H1 (cell line): ENCODE measurements around the gene FLOT1. TPM values are rescaled to one million over a fixed set of nuclear protein-coding genes. Genes with fewer than 3 reads are reported as not detected.

ENCODE experiments used
- CTCF ChIA-PET: fragments of 300-600 bp; sonication (Branson Sonifier 250); formaldehyde crosslinking; loops from one replicate; lab custom pipeline; 2021; ENCODE audit not compliant: partially characterized antibody; lab: Charles Lee
- POLR2A ChIA-PET: fragments of 300-600 bp; sonication (Branson Sonifier 250); formaldehyde crosslinking; loops from one replicate; lab custom pipeline; 2021; ENCODE audit warnings: inconsistent platforms; ENCODE audit not compliant: partially characterized antibody; lab: Charles Lee
- DNase-seq, 2 experiments: peaks; one replicate each; pipeline versions ENCODE4 v3.0.0 to v3.0.0-alpha.2; 2010 to 2022; ENCODE audit warnings: low spot score in 2 of 2, low read depth in 1 of 2, mixed read lengths in 1 of 2
- FAIRE-seq: peaks from 2 replicates; lab custom pipeline; 2011; peaks lifted over from hg19 to GRCh38; lab: Jason Lieb, UNC
- H2AFZ ChIP-seq: 2 replicates; pipeline ENCODE4 v1.8.1; 2012; ENCODE audit warnings: low read length, inconsistent platforms
- H2AK5ac ChIP-seq: 2 replicates; pipeline ENCODE4 v1.6.1; 2013; ENCODE audit warnings: low read depth, low read length
- H2BK120ac ChIP-seq: replicated peaks from 2 replicates; pipeline ENCODE3; 2013; ENCODE audit warnings: low read depth, low read length, inconsistent platforms
- H2BK12ac ChIP-seq: 2 replicates; pipeline ENCODE4 v1.6.1; 2013; ENCODE audit warnings: low read depth, low read length
- H2BK15ac ChIP-seq: 2 replicates; pipeline ENCODE4 v1.6.1; 2013; ENCODE audit warnings: low read length
- H2BK20ac ChIP-seq: 2 replicates; pipeline ENCODE4 v1.6.1; 2013; ENCODE audit warnings: low read length
- H2BK5ac ChIP-seq: 2 replicates; pipeline ENCODE4 v1.6.1; 2013; ENCODE audit warnings: low read depth, low read length
- H3K14ac ChIP-seq: 2 replicates; pipeline ENCODE4 v1.6.1; 2013; ENCODE audit warnings: inconsistent platforms; ENCODE audit not compliant: insufficient read length
- H3K18ac ChIP-seq: 2 replicates; pipeline ENCODE4 v1.6.1; 2013; ENCODE audit warnings: low read length; ENCODE audit errors: extremely low read depth
- H3K23ac ChIP-seq: 2 replicates; pipeline ENCODE4 v1.6.1; 2013; ENCODE audit warnings: inconsistent platforms; ENCODE audit not compliant: insufficient read length
- H3K23me2 ChIP-seq: 2 replicates; pipeline ENCODE4 v1.6.1; 2013; ENCODE audit warnings: low read depth, low read length
- H3K27ac ChIP-seq: 2 replicates; pipeline ENCODE4 v1.6.1; 2011; ENCODE audit warnings: low read depth, low read length, inconsistent platforms
- H3K27me3 ChIP-seq, 4 experiments: replicated peaks in 1 of 4; 1 replicate in 1 of 4; 2 replicates in 3 of 4; pipeline versions ENCODE4 v1.6.1 to v1.8.1; 2011 to 2013; ENCODE audit warnings: low read length in 3 of 4, mild to moderate bottlenecking in 3 of 4, inconsistent platforms in 2 of 4, mixed read lengths in 2 of 4, moderate library complexity in 1 of 4; ENCODE audit not compliant: control insufficient read depth in 3 of 4, insufficient read depth in 3 of 4; ENCODE audit errors: extremely low read depth in 1 of 4
- H3K36me3 ChIP-seq, 4 experiments: 2 replicates each; pipeline versions ENCODE4 v1.6.1 to v1.8.1; 2011 to 2013; ENCODE audit warnings: mild to moderate bottlenecking in 4 of 4, low read length in 3 of 4, moderate library complexity in 2 of 4, control low read depth in 1 of 4, inconsistent platforms in 1 of 4; ENCODE audit not compliant: insufficient read depth in 4 of 4, control insufficient read depth in 2 of 4
- H3K4ac ChIP-seq: replicated peaks from 2 replicates; pipeline ENCODE3; 2013; ENCODE audit warnings: low read length, low read depth, mixed read lengths, inconsistent platforms; ENCODE audit not compliant: insufficient read length
- H3K4me1 ChIP-seq, 4 experiments: replicated peaks in 1 of 4; 1 replicate in 1 of 4; 2 replicates in 3 of 4; pipeline versions ENCODE4 v1.6.1 to v1.8.1; 2011 to 2013; ENCODE audit warnings: low read length in 3 of 4, inconsistent platforms in 2 of 4, mixed read lengths in 1 of 4; ENCODE audit not compliant: insufficient read depth in 4 of 4, control insufficient read depth in 3 of 4
- H3K4me2 ChIP-seq, 2 experiments: 2 replicates each; pipeline versions ENCODE4 v1.6.1 to v1.8.1; 2011 to 2013; ENCODE audit warnings: low read depth in 2 of 2, low read length in 2 of 2, control low read depth in 1 of 2, inconsistent platforms in 1 of 2, mild to moderate bottlenecking in 1 of 2; ENCODE audit not compliant: insufficient read depth in 1 of 2
- H3K4me3 ChIP-seq, 4 experiments: fragments of 200-600, 300-600 bp in 1 of 4; sonication (generic), shearing (Covaris generic), sonication (Bioruptor Twin) in 1 of 4; 2 replicates each; pipeline versions ENCODE4 v1.5.1 to v1.8.1; 2011 to 2016; ENCODE audit warnings: low read length in 4 of 4, low read depth in 3 of 4, control low read depth in 2 of 4, inconsistent platforms in 2 of 4, mild to moderate bottlenecking in 2 of 4, mixed read lengths in 1 of 4, moderate library complexity in 1 of 4; ENCODE audit not compliant: insufficient read depth in 2 of 4; ENCODE audit errors: extremely low read depth in 1 of 4
- H3K56ac ChIP-seq: replicated peaks from 2 replicates; pipeline ENCODE3; 2013; ENCODE audit warnings: low read depth, mild to moderate bottlenecking, mixed read lengths, low read length, inconsistent platforms; ENCODE audit not compliant: insufficient read length
- H3K79me1 ChIP-seq: 2 replicates; pipeline ENCODE4 v1.6.1; 2013; ENCODE audit warnings: low read depth, low read length, control low read depth
- H3K79me2 ChIP-seq, 2 experiments: 2 replicates each; pipeline versions ENCODE4 v1.6.1 to v1.8.1; 2012 to 2013; ENCODE audit warnings: low read length in 2 of 2, mild to moderate bottlenecking in 2 of 2, inconsistent platforms in 1 of 2; ENCODE audit not compliant: insufficient read depth in 2 of 2, control insufficient read depth in 1 of 2
- H3K9ac ChIP-seq, 4 experiments: replicated peaks in 1 of 4; 1 replicate in 1 of 4; 2 replicates in 3 of 4; pipeline versions ENCODE4 v1.6.1 to v1.8.1; 2011 to 2013; ENCODE audit warnings: low read depth in 3 of 4, low read length in 3 of 4, control low read depth in 2 of 4, mild to moderate bottlenecking in 2 of 4, moderate library complexity in 2 of 4, inconsistent platforms in 1 of 4; ENCODE audit errors: extremely low read depth in 1 of 4
- H3K9me3 ChIP-seq, 2 experiments: 2 replicates each; pipeline versions ENCODE4 v1.6.1 to v1.8.1; 2012 to 2013; ENCODE audit warnings: mild to moderate bottlenecking in 2 of 2, moderate library complexity in 2 of 2, control low read depth in 1 of 2, inconsistent platforms in 1 of 2, low read depth in 1 of 2, low read length in 1 of 2, mixed read lengths in 1 of 2; ENCODE audit not compliant: insufficient read depth in 2 of 2
- H4K20me1 ChIP-seq, 2 experiments: replicated peaks in 1 of 2; 2 replicates each; pipeline versions ENCODE3 to v1.8.1; 2011 to 2013; ENCODE audit warnings: inconsistent platforms in 2 of 2, low read length in 2 of 2, mild to moderate bottlenecking in 1 of 2; ENCODE audit not compliant: insufficient read depth in 2 of 2, control insufficient read depth in 1 of 2
- H4K5ac ChIP-seq: 2 replicates; pipeline ENCODE4 v1.6.1; 2013; ENCODE audit warnings: low read length, low read depth, mixed read lengths, inconsistent platforms; ENCODE audit not compliant: insufficient read length
- H4K8ac ChIP-seq: 2 replicates; pipeline ENCODE4 v1.8.0; 2013; ENCODE audit warnings: mild to moderate bottlenecking, moderate library complexity, low read length, inconsistent platforms; ENCODE audit not compliant: insufficient read depth; ENCODE audit errors: extremely low read depth
- H4K91ac ChIP-seq: replicated peaks from 2 replicates; pipeline ENCODE3; 2013; ENCODE audit warnings: low read length, mixed read lengths, inconsistent platforms; ENCODE audit not compliant: insufficient read length
- CEBPB ChIP-seq: IDR thresholded peaks from 2 replicates; pipeline ENCODE4 v1.6.1; 2012; ENCODE audit warnings: low read depth, low read length
- HDAC2 ChIP-seq, 2 experiments: fragments of 300-600 bp in 1 of 2; sonication (generic) in 1 of 2; IDR thresholded peaks; 2 replicates each; pipeline ENCODE4 v1.6.1; 2011 to 2012; ENCODE audit warnings: low read depth in 2 of 2, low read length in 2 of 2, mild to moderate bottlenecking in 2 of 2, moderate library complexity in 2 of 2, borderline replicate concordance in 1 of 2, inconsistent platforms in 1 of 2
- KDM4A ChIP-seq: IDR thresholded peaks from one replicate; pipeline ENCODE4 v1.7.1; 2012; ENCODE audit warnings: low read depth, mild to moderate bottlenecking, moderate library complexity, low read length, inconsistent platforms; ENCODE audit not compliant: severe bottlenecking
- POLR2A ChIP-seq, 2 experiments: IDR thresholded peaks; 1 replicate in 1 of 2; 2 replicates in 1 of 2; pipeline ENCODE4 v1.6.1; 2011; ENCODE audit warnings: low read depth in 2 of 2, low read length in 2 of 2, mild to moderate bottlenecking in 2 of 2; ENCODE audit errors: control extremely low read depth in 1 of 2
- POLR2AphosphoS5 ChIP-seq: IDR thresholded peaks from 2 replicates; pipeline ENCODE4 v1.6.1; 2011; ENCODE audit warnings: low read depth, low read length
- SIN3A ChIP-seq, 2 experiments: IDR thresholded peaks in 1 of 2; conservative IDR thresholded peaks in 1 of 2; 2 replicates each; pipeline ENCODE4 v1.6.1; 2011 to 2012; ENCODE audit warnings: low read length in 2 of 2, improper control_type of control experiment in 1 of 2, low read depth in 1 of 2, mild to moderate bottlenecking in 1 of 2
- SIRT6 ChIP-seq: IDR thresholded peaks from one replicate; pipeline ENCODE4 v1.7.1; 2012; ENCODE audit warnings: low read length, inconsistent platforms
- TAF1 ChIP-seq: IDR thresholded peaks from 2 replicates; pipeline ENCODE4 v1.6.1; 2011; ENCODE audit warnings: mild to moderate bottlenecking, low read depth, low read length
- TAF7 ChIP-seq: optimal IDR thresholded peaks from 2 replicates; pipeline ENCODE3; 2011; ENCODE audit warnings: low read depth, mild to moderate bottlenecking, inconsistent platforms, low read length, moderate library complexity, borderline replicate concordance
- TBP ChIP-seq: IDR thresholded peaks from 2 replicates; pipeline ENCODE4 v1.6.1; 2011; ENCODE audit warnings: low read depth, low read length, improper control_type of control experiment
- whole genome bisulfite sequencing, 2 experiments: shearing (Covaris generic) in 1 of 2; methylation state at CpG; one replicate each; pipeline versions ENCODE4 v1.1.6 to v1.1.7; 2013 to 2015; ENCODE audit warnings: low lambda C conversion rate in 2 of 2, mixed read lengths in 2 of 2, inconsistent platforms in 1 of 2, low coverage in 1 of 2, missing lambda C conversion rate in 1 of 2; ENCODE audit not compliant: insufficient replicate concordance in 2 of 2, insufficient coverage in 1 of 2, insufficient read length in 1 of 2; ENCODE audit errors: extremely low coverage in 1 of 2, missing lambda C conversion rate in 1 of 2; 5-methylcytosine and 5-hydroxymethylcytosine counted together
- polyA plus RNA-seq, 7 experiments: library from polyadenylated mRNA; depleted of rRNA in 3 of 7; stranded (reverse) in 5 of 7; unstranded in 2 of 7; fragments of >200 nt in 5 of 7; fragments of 200-250 nt in 2 of 7; gene quantifications; 1 replicate in 5 of 7; 2 replicates in 1 of 7; 4 replicates in 1 of 7; pipeline versions ENCODE4 v1.2.1 to v1.2.3, GENCODE V29; 2011 to 2013; ENCODE audit warnings: missing spikeins in 2 of 7, mixed read lengths in 2 of 7
- total RNA-seq: library from RNA; stranded (reverse); fragmentation: NEBNext Ultra II Directional; extraction: Animal tissue kit (Norgen Biotek cat#: 25700); gene quantifications from 2 replicates; pipeline ENCODE4 v1.2.1, GENCODE V29; 2021
- TF ChIP-seq, protein P1 (sequence below): IDR thresholded peaks from 2 replicates; pipeline ENCODE4 v1.6.1; 2012; ENCODE audit warnings: inconsistent platforms
- TF ChIP-seq, protein P2 (sequence below): IDR thresholded peaks from 2 replicates; pipeline ENCODE4 v1.6.1; 2012; ENCODE audit warnings: low read length, inconsistent platforms

Gene FLOT1
- total and polyA plus RNA-seq, 2 of the 8 experiments (the other 6 are each of a cell fraction or from before 2014, with no cell fraction given) = 87.5 to 88.1 TPM

DNA sequence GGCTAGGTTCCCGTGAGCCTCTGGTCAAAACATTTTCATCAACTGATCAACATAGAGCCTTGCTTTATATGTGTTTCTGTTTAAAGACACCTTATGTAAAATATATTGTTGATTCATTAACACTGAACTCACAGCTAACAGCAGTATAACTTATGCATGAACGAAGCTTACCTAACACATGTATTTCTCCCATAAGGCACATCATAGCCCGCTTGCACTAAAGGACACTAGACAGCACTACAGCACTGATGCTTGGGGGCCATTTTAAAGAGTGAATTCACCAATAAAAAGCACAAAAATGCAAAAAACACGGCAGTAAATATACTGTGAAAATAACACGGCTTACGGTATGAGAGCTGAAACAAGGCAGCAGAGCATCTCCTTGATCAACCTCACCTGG is 4.0 kb downstream of the FLOT1 start:
- Histone ChIP-seq H2BK5ac (no peak overlapping the region), H2BK12ac (no peak overlapping the region), H3K18ac (no peak overlapping the region), H3K4me2 (no peak overlapping the region), H4K5ac (no peak overlapping the region), H3K27me3 (no peaks in the 10 kb centered on the region), H4K8ac (no peak overlapping the region), H3K36me3 (peaks cover 15 to 55% (median 35%) of the 10 kb centered on the region in 4 experiments), H3K9ac (no peak overlapping the region), H3K56ac (no peak overlapping the region), H3K79me1 (peaks cover 9% of the 10 kb centered on the region), H3K4me1 (peaks cover 3 to 12% (median 5%) of the 10 kb centered on the region in 4 experiments; a peak in 6 of 7 replicates), H2BK20ac (no peak overlapping the region), H3K14ac (no peak overlapping the region), H3K4me3 (no peak overlapping the region), H3K27ac (no peak overlapping the region), H3K4ac (no peak overlapping the region), H3K23ac (no peak overlapping the region), H3K9me3 (no peaks in the 10 kb centered on the region), H4K91ac (no peak overlapping the region), H2BK15ac (no peak overlapping the region), H2AFZ (no peak overlapping the region), H2BK120ac (no peak overlapping the region), H3K79me2 (peaks cover 0 to 11% of the 10 kb centered on the region in 2 experiments; a peak in 3 of 4 replicates), H4K20me1 (peaks cover 3 to 4% of the 10 kb centered on the region in 2 experiments), H2AK5ac (no peak overlapping the region), H3K23me2 (peaks cover 9% of the 10 kb centered on the region; the same call in 1 of the 2 replicates)
- ChIA-PET POLR2A (interaction anchor here (1.0 to 17.3 kb wide), 4 partner anchors 15 to 142 kb away, joined by 3 to 337 read pairs (median 4); partner anchors contain the start of genes MDC1 and TUBB), CTCF (interaction anchor here (0.6 to 4.8 kb wide), 9 partner anchors 10 to 389 kb away, joined by 3 to 26 read pairs (median 4); no protein-coding TSS in a partner anchor)
- FAIRE-seq = no peak
- DNase-seq = no peak
- WGBS, 2 experiments = 87% methylated on average over 6 of the region's 6 CpGs; no CpG with 5 or more reads in 1 of the 2 experiments
- TF ChIP-seq, protein P1, sequence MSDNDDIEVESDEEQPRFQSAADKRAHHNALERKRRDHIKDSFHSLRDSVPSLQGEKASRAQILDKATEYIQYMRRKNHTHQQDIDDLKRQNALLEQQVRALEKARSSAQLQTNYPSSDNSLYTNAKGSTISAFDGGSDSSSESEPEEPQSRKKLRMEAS = no peak
- no peak for TF ChIP-seq TBP
- no peak for TF ChIP-seq HDAC2 (IDR thresholded peaks at IDR 0.05; ENCODE audit: borderline replicate concordance in 1 of 2, low read depth in 2 of 2, low read length in 2 of 2)
- TF ChIP-seq SIN3A (conservative IDR thresholded peaks at IDR 0.05 in 1 of 2, IDR thresholded peaks at IDR 0.05 in 1 of 2; ENCODE audit: low read depth in 1 of 2, low read length in 2 of 2) = no peak
- TF ChIP-seq POLR2AphosphoS5 = no peak
- TF ChIP-seq CEBPB = no peak
- TF ChIP-seq KDM4A = no peak
- TF ChIP-seq SIRT6 = no peak
- no peak for TF ChIP-seq POLR2A (IDR thresholded peaks at IDR 0.05; ENCODE audit: control extremely low read depth in 1 of 2, low read depth in 2 of 2, low read length in 2 of 2)
- TF ChIP-seq TAF7 = no peak
- TF ChIP-seq, protein P2, sequence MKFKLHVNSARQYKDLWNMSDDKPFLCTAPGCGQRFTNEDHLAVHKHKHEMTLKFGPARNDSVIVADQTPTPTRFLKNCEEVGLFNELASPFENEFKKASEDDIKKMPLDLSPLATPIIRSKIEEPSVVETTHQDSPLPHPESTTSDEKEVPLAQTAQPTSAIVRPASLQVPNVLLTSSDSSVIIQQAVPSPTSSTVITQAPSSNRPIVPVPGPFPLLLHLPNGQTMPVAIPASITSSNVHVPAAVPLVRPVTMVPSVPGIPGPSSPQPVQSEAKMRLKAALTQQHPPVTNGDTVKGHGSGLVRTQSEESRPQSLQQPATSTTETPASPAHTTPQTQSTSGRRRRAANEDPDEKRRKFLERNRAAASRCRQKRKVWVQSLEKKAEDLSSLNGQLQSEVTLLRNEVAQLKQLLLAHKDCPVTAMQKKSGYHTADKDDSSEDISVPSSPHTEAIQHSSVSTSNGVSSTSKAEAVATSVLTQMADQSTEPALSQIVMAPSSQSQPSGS = no peak
- no peak for TF ChIP-seq TAF1
